HFFc6 (cell line): ENCODE results near the gene DHX9. TPM values are rescaled to one million over a fixed set of nuclear protein-coding genes. Genes with fewer than 3 reads are reported as not detected.

ENCODE experiments used
- DNase-seq: peaks from one replicate; pipeline ENCODE4 v3.0.0-alpha.2; 2018
- H3K27ac Mint-ChIP-seq: 2 replicates; pipeline ENCODE4 v1.8.0; 2020; ENCODE audit warnings: mild to moderate bottlenecking, mixed read lengths
- H3K27me3 Mint-ChIP-seq: 2 replicates; pipeline ENCODE4 v1.8.0; 2021; ENCODE audit warnings: mild to moderate bottlenecking, moderate library complexity, mixed read lengths; ENCODE audit not compliant: insufficient read depth
- H3K36me3 Mint-ChIP-seq: 2 replicates; pipeline ENCODE4 v1.8.0; 2021; ENCODE audit warnings: low read depth, mixed read lengths
- H3K4me1 Mint-ChIP-seq: 2 replicates; pipeline ENCODE4 v1.8.0; 2020; ENCODE audit warnings: low read depth, mixed read lengths
- H3K4me3 Mint-ChIP-seq: 2 replicates; pipeline ENCODE4 v1.8.0; 2020; ENCODE audit warnings: mild to moderate bottlenecking, moderate library complexity, mixed read lengths
- H3K9me3 Mint-ChIP-seq: 2 replicates; pipeline ENCODE4 v1.8.0; 2020; ENCODE audit warnings: mild to moderate bottlenecking, mixed read lengths
- total RNA-seq, 6 experiments: library from RNA; stranded (reverse); fragmentation: NEBNext Ultra II Directional; extraction: Animal tissue kit (Norgen Biotek cat#: 25700); gene quantifications; 2 replicates in 1 of 6; 3 replicates in 5 of 6; pipeline ENCODE4 v1.2.3, GENCODE V29; 2021
- TF ChIP-seq, protein P1 (sequence below): fragments of 200-600 bp; sonication (generic); IDR thresholded peaks from 2 replicates; pipeline ENCODE4 v1.5.0; 2021; ENCODE audit warnings: antibody characterized with exemption, mild to moderate bottlenecking

Gene DHX9
- total RNA-seq, 6 experiments from 2014 or later, result 141 to 176 (median 170) TPM

DNA sequence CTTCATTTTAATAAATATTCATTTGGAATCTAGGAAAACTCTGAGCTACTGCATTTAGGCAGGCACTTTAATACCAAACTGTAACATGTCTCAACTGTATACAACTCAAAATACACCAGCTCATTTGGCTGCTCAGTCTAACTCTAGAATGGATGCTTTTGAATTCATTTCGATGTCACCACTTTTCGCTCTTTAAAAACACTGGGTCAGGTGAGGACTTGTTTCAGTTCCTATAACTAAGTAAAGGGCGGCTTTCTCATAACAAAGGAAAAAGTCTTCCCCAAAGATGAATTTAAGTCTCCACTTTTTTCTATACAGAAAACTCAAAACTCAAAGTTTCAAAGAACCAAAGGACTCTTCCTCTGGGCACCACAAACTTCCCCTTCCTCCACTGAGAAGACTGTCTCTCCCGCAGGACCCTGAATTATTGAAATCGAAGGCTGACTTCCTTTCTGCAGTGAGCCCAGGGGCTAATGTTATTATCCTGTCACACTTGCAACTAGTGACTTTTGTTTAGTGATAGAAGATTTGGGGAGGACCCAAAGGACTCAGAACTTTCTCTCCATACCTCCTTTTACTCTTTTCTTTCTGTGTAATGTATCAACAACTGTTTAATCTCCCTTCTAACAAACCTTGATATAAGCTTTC is 9.7 kb upstream of the DHX9 start:
- no peak overlapping the region for H3K4me3 Mint-ChIP-seq
- TF ChIP-seq, protein P1, sequence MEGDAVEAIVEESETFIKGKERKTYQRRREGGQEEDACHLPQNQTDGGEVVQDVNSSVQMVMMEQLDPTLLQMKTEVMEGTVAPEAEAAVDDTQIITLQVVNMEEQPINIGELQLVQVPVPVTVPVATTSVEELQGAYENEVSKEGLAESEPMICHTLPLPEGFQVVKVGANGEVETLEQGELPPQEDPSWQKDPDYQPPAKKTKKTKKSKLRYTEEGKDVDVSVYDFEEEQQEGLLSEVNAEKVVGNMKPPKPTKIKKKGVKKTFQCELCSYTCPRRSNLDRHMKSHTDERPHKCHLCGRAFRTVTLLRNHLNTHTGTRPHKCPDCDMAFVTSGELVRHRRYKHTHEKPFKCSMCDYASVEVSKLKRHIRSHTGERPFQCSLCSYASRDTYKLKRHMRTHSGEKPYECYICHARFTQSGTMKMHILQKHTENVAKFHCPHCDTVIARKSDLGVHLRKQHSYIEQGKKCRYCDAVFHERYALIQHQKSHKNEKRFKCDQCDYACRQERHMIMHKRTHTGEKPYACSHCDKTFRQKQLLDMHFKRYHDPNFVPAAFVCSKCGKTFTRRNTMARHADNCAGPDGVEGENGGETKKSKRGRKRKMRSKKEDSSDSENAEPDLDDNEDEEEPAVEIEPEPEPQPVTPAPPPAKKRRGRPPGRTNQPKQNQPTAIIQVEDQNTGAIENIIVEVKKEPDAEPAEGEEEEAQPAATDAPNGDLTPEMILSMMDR, result no peak
- no peak for DNase-seq
- peaks cover 10% of the 10 kb centered on the region for H3K4me1 Mint-ChIP-seq
- H3K9me3 Mint-ChIP-seq, result no peaks in the 10 kb centered on the region
- no peak overlapping the region for H3K27ac Mint-ChIP-seq
- peaks cover 7% of the 10 kb centered on the region for H3K27me3 Mint-ChIP-seq
- no peaks in the 10 kb centered on the region for H3K36me3 Mint-ChIP-seq

DNA sequence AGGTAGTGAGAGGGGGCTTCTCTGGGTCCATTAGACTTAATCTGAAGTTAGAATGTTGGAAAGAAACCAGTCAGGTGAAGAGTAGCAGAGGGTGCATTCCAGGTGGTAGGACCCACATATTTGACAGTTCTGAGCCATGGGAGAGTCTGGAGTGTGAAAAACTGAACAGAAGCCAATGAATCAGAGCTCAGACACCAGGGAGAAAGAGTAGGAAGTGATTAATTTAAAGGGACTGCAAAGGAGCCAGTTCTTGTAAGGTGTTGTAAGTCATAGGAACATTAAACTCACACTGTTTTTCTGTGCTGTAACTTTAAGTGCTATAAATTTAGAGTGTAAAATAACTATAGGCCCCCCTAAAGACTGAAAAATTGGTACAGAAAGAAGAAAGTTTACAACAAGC is 5.9 kb upstream of the DHX9 start:
- no peak for DNase-seq
- Mint-ChIP-seq H3K9me3 (no peaks in the 10 kb centered on the region), H3K27ac (no peak overlapping the region), H3K36me3 (no peaks in the 10 kb centered on the region), H3K4me3 (no peak overlapping the region), H3K4me1 (peaks cover 10% of the 10 kb centered on the region), H3K27me3 (peaks cover 7% of the 10 kb centered on the region)
- TF ChIP-seq, protein P1, result no peak

DNA sequence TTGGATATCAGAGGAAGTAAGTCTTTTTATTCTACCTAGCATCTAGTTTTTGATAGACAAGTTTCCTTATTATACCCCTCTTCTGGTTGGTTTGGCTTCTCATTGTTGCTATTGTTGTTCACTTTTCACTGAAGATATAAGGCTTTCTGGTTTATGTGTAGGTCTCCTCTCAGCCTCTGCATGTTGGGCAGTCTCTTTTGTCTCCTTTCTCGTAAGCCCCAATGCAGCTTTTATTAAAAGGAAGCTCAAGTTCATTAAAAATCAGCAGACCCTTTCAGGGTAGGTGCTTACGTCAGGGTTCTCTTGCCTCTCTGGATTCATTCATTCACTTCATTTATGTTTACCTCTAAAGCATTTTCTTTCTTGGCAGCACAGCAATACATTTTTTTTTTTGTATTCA is 4.8 kb upstream of the DHX9 start:
- no peak overlapping the region for H3K27ac Mint-ChIP-seq
- H3K4me3 Mint-ChIP-seq, result no peak overlapping the region
- H3K9me3 Mint-ChIP-seq, result no peaks in the 10 kb centered on the region
- TF ChIP-seq, protein P1, result no peak
- peaks cover 16% of the 10 kb centered on the region for H3K4me1 Mint-ChIP-seq
- peaks cover 3% of the 10 kb centered on the region for H3K27me3 Mint-ChIP-seq
- no peaks in the 10 kb centered on the region for H3K36me3 Mint-ChIP-seq
- no peak for DNase-seq

DNA sequence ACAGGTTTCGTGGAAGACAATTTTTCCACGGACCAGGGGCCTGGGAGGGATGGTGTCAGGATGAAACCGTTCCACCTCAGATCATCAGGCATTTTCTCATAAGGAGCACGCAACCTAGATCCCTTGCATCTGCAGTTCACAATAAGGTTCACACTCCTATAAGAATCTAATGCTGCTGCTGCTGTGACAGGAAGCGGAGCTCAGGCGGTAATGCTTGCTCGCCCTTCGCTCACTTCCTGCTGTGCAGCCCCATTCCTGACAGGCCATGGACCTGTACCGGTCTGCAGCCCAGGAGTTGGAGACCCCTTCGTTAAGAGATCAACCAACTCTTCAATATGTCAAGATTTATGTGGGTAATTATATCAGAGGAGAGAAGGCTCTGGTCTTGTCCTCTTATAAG is 3.3 kb upstream of the DHX9 start:
- H3K27me3 Mint-ChIP-seq, result peaks cover 5% of the 10 kb centered on the region
- H3K4me1 Mint-ChIP-seq, result peaks cover 26% of the 10 kb centered on the region
- TF ChIP-seq, protein P1, result no peak
- no peak for DNase-seq
- H3K27ac Mint-ChIP-seq, result no peak overlapping the region
- peaks cover 10% of the 10 kb centered on the region for H3K36me3 Mint-ChIP-seq
- H3K4me3 Mint-ChIP-seq, result no peak overlapping the region
- H3K9me3 Mint-ChIP-seq, result peaks cover 8% of the 10 kb centered on the region

DNA sequence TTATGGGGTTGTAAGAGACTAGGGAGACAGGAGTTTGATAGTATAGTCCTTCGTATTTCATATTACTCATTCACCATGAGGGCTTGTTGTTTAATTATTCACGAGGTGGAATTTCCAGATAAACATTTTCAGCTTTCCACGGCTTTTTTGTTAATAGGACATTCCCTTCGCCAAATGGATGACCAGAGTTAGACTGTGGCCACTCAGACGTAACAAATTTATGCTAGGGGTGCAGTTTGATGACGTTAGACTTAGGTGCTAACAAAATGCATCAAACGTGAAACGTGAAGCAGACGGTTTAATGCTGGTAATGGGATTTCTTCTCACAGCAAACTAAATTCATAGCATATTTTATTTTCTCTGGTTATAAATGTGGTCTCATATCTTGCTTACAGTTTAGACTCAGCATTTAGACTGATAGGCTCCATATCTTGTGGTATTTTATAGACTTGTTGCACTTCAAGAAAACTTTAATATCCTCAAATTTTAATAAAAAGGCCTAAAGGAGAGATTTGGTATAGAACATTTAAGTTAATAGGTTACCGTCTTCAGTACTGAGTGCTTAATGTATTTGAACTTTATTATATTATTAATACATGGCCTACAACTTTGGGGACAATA is 2.3 kb downstream of the DHX9 start:
- H3K36me3 Mint-ChIP-seq, result peaks cover 36% of the 10 kb centered on the region
- H3K9me3 Mint-ChIP-seq, result peaks cover 10% of the 10 kb centered on the region
- peaks cover 4% of the 10 kb centered on the region for H3K27me3 Mint-ChIP-seq
- TF ChIP-seq, protein P1, result no peak
- peak overlapping the region; percentile 93; the same call in 1 of the 2 replicates for H3K27ac Mint-ChIP-seq
- H3K4me1 Mint-ChIP-seq, result peaks cover 51% of the 10 kb centered on the region
- DNase-seq, result peak; percentile 45
- peak overlapping the region; percentile 97 for H3K4me3 Mint-ChIP-seq
